Dendritic cell treated with granulocyte-macrophage colony-stimulating factor and Interleukin-4, amounts not matched to agents 40 ng/mL and 50 ng/mL, for 4 days (primary cell): ENCODE measurements around the gene CTRB2.
"Not testable (repeated sequence)": the region's sequence is repeated elsewhere in the genome, so short reads cannot be mapped to it uniquely, and the experiment has no call there.

Source experiments
- H3K27ac Mint-ChIP-seq: one replicate; pipeline ENCODE4 v1.8.0; 2022; ENCODE audit warnings: mild to moderate bottlenecking, mixed read lengths
- H3K27me3 Mint-ChIP-seq: one replicate; pipeline ENCODE4 v1.8.0; 2022; ENCODE audit warnings: mild to moderate bottlenecking, mixed read lengths
- H3K36me3 Mint-ChIP-seq: one replicate; pipeline ENCODE4 v1.8.0; 2022; ENCODE audit warnings: low read depth, mixed read lengths
- H3K4me1 Mint-ChIP-seq: one replicate; pipeline ENCODE4 v1.8.0; 2022; ENCODE audit warnings: low read depth, mixed read lengths
- H3K4me3 Mint-ChIP-seq: one replicate; pipeline ENCODE4 v1.8.0; 2022; ENCODE audit warnings: mild to moderate bottlenecking, moderate library complexity, mixed read lengths
- H3K9me3 Mint-ChIP-seq: one replicate; pipeline ENCODE4 v1.8.0; 2022; ENCODE audit warnings: mixed read lengths
- intact Hi-C: fragments of 100-400 bp; cut with micrococcal nuclease; formaldehyde crosslinking; loops from one replicate; pipeline ENCODE4 v1.15.0; 2022

The CTRB2 gene

GRCh38 chr16:75247249-75247648, 40.3 kb upstream of the CTRB2 start:
- Mint-ChIP-seq H3K27ac (no peak overlapping the region), H3K36me3 (no peaks in the 10 kb centered on the region), H3K4me3 (no peak overlapping the region), H3K4me1 (peaks cover 30% of the 10 kb centered on the region), H3K27me3 (peaks cover 92% of the 10 kb centered on the region), H3K9me3 (no peaks in the 10 kb centered on the region)
- intact Hi-C loops, result no loop called here

- no peak overlapping the region for H3K27ac Mint-ChIP-seq
- peaks cover 92% of the 10 kb centered on the region for H3K27me3 Mint-ChIP-seq
- no peak overlapping the region for H3K4me3 Mint-ChIP-seq
- peaks cover 25% of the 10 kb centered on the region for H3K4me1 Mint-ChIP-seq
- H3K36me3 Mint-ChIP-seq, result no peaks in the 10 kb centered on the region
- no peaks in the 10 kb centered on the region for H3K9me3 Mint-ChIP-seq
- intact Hi-C loops, result no loop called here
These were observed 39.7 kb upstream of the CTRB2 start for GRCh38 chr16:75246504-75247205.

GRCh38 chr16:75244844-75245758, 38.1 kb upstream of the CTRB2 start:
- Mint-ChIP-seq H3K4me3 (no peak overlapping the region), H3K27ac (no peak overlapping the region), H3K36me3 (no peaks in the 10 kb centered on the region), H3K4me1 (peaks cover 17% of the 10 kb centered on the region), H3K9me3 (no peaks in the 10 kb centered on the region), H3K27me3 (peaks cover 99% of the 10 kb centered on the region)
- intact Hi-C loops, result no loop called here

GRCh38 chr16:75244225-75244809, 37.4 kb upstream of the CTRB2 start:
- Mint-ChIP-seq H3K9me3 (no peaks in the 10 kb centered on the region), H3K36me3 (no peaks in the 10 kb centered on the region), H3K4me3 (no peak overlapping the region), H3K27ac (no peak overlapping the region), H3K27me3 (peaks cover 99% of the 10 kb centered on the region), H3K4me1 (peaks cover 15% of the 10 kb centered on the region)
- intact Hi-C loops, result no loop called here

- peaks cover 15% of the 10 kb centered on the region for H3K4me1 Mint-ChIP-seq
- H3K27ac Mint-ChIP-seq, result no peak overlapping the region
- no peaks in the 10 kb centered on the region for H3K36me3 Mint-ChIP-seq
- H3K9me3 Mint-ChIP-seq, result no peaks in the 10 kb centered on the region
- H3K4me3 Mint-ChIP-seq, result no peak overlapping the region
- intact Hi-C loops, result no loop called here
- peaks cover 99% of the 10 kb centered on the region for H3K27me3 Mint-ChIP-seq
These were observed 36.8 kb upstream of the CTRB2 start for GRCh38 chr16:75243667-75244224.

- Mint-ChIP-seq H3K4me1 (peaks cover 15% of the 10 kb centered on the region), H3K27me3 (peaks cover 99% of the 10 kb centered on the region)
- H3K36me3 Mint-ChIP-seq, intact Hi-C loops, H3K9me3 Mint-ChIP-seq, H3K4me3 Mint-ChIP-seq, H3K27ac Mint-ChIP-seq: not testable (repeated sequence)
These were observed 35.6 kb upstream of the CTRB2 start for GRCh38 chr16:75242436-75243078.

GRCh38 chr16:75241955-75242354, 35.0 kb upstream of the CTRB2 start:
- intact Hi-C loops, result no loop called here
- Mint-ChIP-seq H3K4me1 (peaks cover 15% of the 10 kb centered on the region), H3K4me3 (no peak overlapping the region), H3K27me3 (peaks cover 99% of the 10 kb centered on the region), H3K36me3 (no peaks in the 10 kb centered on the region), H3K9me3 (no peaks in the 10 kb centered on the region), H3K27ac (no peak overlapping the region)

- Mint-ChIP-seq H3K4me1 (peaks cover 15% of the 10 kb centered on the region), H3K4me3 (no peak overlapping the region), H3K9me3 (no peaks in the 10 kb centered on the region), H3K27ac (no peak overlapping the region), H3K36me3 (no peaks in the 10 kb centered on the region), H3K27me3 (peaks cover 99% of the 10 kb centered on the region)
- intact Hi-C loops, result no loop called here
These were observed 34.5 kb upstream of the CTRB2 start for GRCh38 chr16:75241412-75241811.

- H3K4me3 Mint-ChIP-seq, intact Hi-C loops, H3K36me3 Mint-ChIP-seq, H3K27ac Mint-ChIP-seq, H3K9me3 Mint-ChIP-seq: not testable (repeated sequence)
- peaks cover 15% of the 10 kb centered on the region for H3K4me1 Mint-ChIP-seq
- H3K27me3 Mint-ChIP-seq, result peaks cover 99% of the 10 kb centered on the region
These were observed 33.7 kb upstream of the CTRB2 start for GRCh38 chr16:75240633-75241032.

- Mint-ChIP-seq H3K4me3 (no peak overlapping the region), H3K36me3 (no peaks in the 10 kb centered on the region), H3K9me3 (no peaks in the 10 kb centered on the region), H3K27me3 (peaks cover 100% of the 10 kb centered on the region), H3K27ac (no peak overlapping the region), H3K4me1 (peaks cover 8% of the 10 kb centered on the region)
- intact Hi-C loops, result no loop called here
These were observed 32.7 kb upstream of the CTRB2 start for GRCh38 chr16:75239542-75240122.

GRCh38 chr16:75238853-75239541, 32.0 kb upstream of the CTRB2 start:
- H3K27me3 Mint-ChIP-seq, result peaks cover 100% of the 10 kb centered on the region
- peaks cover 2% of the 10 kb centered on the region for H3K4me1 Mint-ChIP-seq
- intact Hi-C loops, result no loop called here
- H3K9me3 Mint-ChIP-seq, result no peaks in the 10 kb centered on the region
- no peak overlapping the region for H3K4me3 Mint-ChIP-seq
- no peak overlapping the region for H3K27ac Mint-ChIP-seq
- H3K36me3 Mint-ChIP-seq, result no peaks in the 10 kb centered on the region

- intact Hi-C loops, result no loop called here
- no peaks in the 10 kb centered on the region for H3K36me3 Mint-ChIP-seq
- H3K27ac Mint-ChIP-seq, result no peak overlapping the region
These were observed 31.3 kb upstream of the CTRB2 start for GRCh38 chr16:75238132-75238852.

More at GRCh38 chr16:75238132-75238852, 31.3 kb upstream of the CTRB2 start:
- Mint-ChIP-seq H3K4me3 (no peak overlapping the region), H3K9me3 (no peaks in the 10 kb centered on the region), H3K27me3 (peaks cover 99% of the 10 kb centered on the region), H3K4me1 (no peaks in the 10 kb centered on the region)
